Camera-type eye (tissue), 1 donor: ENCODE measurements around the gene KLHDC7A. TPM values are rescaled to one million over a fixed set of nuclear protein-coding genes. Genes with fewer than 3 reads are reported as not detected.

Source experiments
- total RNA-seq: library from RNA; depleted of rRNA; stranded (reverse); fragments of >200 nt; gene quantifications from one replicate; pipeline ENCODE4 v1.2.3, GENCODE V29; 2014

KLHDC7A gene
- total RNA-seq = 1.3 TPM

DNA sequence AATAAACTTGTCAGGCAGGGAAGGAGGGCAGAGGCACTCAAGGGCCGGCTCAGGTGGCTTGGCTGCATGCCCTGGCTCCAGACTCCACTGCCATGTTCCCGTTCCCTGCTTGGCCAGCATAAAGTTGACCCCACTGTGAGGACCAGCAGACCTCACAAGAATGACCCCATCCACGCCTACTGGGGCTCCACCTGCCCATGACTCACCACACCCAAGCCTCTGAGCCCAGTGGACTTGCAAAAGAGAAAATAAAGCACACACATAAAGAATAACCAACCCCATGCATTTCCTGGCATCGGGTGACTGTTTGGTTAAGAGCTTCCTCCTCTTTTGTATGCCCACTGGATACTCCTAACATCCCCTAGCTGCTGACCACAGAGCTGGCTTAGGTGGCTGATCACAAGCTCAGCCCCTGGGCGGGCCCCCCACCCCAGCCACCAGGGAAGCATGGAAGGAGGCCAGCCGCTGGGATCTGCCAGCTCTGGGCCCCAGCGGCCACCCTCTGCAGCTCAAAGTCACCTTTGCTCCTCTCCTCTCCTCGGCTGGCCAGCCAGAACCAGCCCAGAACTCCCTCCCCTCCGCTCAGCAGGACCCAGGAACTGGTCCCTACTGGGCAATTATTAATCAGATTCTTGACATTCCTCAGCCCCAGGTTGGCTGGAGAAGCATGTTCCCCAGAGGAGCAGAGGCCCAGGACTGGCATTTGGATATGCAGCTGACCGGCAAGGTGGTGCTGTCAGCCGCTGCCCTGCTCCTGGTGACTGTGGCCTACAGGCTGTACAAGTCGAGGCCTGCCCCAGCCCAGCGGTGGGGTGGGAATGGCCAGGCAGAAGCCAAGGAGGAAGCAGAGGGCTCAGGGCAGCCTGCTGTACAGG, at the start of gene KLHDC7A:
Gene KLHDC7A, plus strand, starts transcription at position 616 of the 875 bp plus-strand sequence. Its CDS starts 52 bp downstream, at position 668.

Other genes starting within 250 kb of the KLHDC7A start
- 3.1 TPM for gene PAX7, start 149.9 kb downstream of the KLHDC7A start, total RNA-seq